HT1080 (cell line): ENCODE data around the gene KCNQ1. TPM values are rescaled to one million over a fixed set of nuclear protein-coding genes. Genes with fewer than 3 reads are reported as not detected.

Experiments used
- DNase-seq: peaks from one replicate; pipeline ENCODE4 v3.0.0-alpha.2; 2015; ENCODE audit warnings: low read depth
- small RNA-seq: library from RNA; depleted of rRNA; stranded (forward); fragments of <200 nt; gene quantifications from one replicate; pipeline ENCODE3, GENCODE V24; 2014
- total RNA-seq: library from RNA; depleted of rRNA; stranded (reverse); fragments of >200 nt; shearing (Covaris generic); gene quantifications from 2 replicates; pipeline ENCODE4 v1.2.3, GENCODE V29; 2014; rRNA removed

Gene KCNQ1
- total RNA-seq, 1 experiment from 2014 or later: not detected

DNA sequence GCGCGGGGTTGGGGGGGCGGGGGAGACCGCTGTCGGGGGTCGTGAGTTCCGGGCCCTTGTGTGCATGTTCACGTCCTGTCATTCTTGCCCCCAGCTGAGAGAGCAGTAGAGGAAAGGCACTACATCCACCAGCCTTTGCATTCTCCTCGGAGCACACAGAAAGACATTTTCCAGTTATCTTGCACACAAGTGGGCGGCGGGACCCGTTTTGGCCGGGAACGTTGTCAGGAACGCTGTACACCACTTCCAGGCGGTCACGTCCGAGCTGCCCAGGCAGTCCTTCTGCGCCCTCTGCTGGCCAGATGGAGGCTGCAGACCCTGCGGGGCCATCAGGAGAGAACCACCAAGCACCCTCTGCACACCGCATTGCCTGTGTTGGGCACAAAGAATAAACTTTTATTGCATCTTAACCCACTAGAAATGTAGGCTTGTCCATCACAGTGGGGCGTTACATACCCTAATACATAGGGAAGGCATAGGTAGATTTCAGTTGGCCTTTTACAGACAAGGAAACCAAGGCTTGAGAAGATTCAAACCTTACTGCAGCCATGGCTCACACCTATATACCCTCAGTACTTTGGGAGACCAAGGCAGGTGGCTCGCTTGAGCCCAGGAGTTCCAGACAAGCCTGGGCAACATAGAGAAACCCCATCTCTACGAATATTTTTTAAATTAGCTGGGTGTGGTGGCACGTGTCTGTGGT, 443.6 kb downstream of the KCNQ1 start:
- DNase-seq: peak; percentile 77

DNA sequence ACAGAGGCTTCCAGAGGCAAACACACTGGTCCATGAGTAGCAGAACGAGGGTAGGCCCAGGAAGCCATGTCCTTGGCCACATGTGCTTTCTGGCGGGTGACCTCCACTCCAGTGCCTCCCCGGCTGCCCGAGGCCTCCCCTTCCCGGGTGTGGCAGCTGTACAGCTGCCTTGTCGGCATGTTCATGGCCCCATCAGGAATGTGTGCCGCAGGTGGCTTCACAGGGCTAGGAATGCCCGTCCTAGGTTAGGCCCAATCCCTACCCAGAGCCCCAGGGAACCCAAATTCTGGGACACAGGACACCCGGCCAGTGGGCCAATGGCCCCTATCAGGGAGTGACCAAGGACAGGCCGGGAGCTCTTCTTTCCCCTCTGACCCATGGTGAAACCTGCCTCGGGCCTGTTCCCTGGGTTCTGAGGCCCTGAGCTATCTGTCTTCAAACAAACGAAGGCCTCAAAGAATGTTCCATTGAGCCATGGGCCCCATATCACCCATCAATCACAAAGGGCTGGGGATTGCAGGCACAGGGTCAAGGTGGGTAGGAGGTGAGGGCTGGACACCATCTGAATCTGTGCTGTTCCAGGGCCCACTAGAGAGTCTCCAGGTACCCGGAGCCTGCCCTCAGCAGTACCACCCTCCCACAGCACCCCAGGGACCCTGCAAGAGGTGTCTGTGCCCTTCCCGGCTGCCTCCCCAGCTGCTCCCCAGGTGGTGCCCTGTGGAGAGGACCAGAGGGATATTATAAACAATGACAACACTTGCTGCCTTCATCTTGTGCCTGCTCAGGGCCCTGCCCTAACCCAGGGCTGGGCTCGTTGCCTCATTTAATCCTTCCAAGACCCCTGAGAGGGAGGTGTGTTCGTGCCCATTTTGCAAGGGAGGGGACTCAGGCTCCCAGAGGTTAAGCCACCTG, 444.8 kb downstream of the KCNQ1 start:
- no peak for DNase-seq

DNA sequence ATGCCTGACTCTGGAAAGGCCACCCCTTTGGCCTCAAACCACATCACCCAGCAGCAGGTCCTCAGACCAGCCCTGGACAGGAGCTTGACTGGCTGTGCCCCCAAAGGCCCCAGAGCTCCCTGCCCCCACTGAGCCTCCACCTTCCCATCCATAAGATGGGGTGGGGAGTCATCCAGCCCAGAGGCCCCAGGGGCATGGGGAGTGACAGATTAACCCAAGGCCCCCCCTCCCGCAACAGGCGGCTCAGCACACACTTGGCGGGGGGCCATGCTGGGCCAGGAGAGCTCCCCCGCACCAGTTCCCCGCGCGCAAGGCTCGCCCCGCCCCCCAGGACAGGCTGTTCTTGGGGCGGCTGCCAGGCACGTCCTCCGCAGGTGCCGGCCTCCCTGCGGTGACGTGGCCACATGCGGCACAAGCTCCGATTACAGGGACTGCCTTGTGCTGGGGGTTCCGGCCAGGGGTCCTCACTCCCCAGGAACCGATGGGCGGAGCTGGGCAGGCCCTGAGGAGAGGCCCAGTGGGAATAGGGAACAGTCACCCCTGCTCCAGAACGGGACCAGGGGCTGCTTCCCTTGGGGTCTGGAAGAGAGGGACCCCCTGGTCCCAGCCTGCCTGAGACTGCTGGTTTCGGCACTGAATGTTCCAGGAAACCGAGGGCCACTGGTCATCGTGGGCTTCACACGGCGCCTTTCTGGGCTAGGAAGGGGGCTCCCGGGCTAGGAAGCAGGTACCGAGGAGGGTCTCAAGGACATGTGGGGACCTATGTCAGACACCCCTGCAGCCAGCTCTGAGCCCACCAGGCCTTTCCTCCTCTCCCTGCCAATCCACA, 445.9 kb downstream of the KCNQ1 start:
- DNase-seq: no peak

DNA sequence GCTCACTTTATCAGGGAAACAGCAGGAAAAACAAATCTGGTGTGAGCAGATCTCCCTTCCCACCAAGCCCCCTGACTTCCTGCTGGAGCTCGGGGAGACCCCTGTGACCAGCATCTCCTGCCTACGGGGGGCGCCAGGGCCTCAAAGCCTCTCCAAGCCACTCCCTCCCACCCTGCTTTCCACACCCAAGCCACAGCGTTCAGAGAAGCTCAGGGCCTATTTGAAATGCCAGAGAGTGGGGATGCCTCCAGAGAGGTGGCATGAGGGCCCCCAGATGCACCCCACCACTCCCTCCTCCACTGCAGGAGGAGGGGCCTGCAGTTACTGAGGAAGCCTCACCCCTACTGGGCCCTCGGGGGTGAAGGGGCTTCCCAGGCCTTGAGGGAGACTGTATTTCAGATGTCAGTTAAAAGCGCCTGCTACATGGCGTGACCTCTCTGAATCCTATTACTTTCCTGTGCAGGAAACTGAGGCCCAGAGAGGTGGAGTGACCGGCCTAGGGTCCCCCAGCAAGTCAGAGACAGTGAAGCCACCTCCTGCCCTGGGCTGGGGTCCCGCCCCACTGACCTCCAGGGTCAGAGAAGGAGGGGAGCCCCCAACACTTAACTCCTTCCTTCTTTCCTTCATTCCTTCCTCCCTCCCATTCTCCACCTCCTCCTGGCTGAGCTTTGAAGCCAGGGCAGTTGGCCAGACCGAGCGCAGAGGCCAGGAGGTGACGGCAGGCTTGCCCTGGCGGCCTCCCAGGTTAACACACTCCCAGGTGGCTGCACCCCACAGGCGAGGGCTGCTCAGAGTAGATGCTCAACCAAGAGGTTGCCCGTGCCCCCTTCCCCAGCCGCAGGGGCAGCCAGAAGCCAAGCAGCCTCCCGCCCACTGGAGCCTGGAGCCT, 446.8 kb downstream of the KCNQ1 start:
- peak; percentile 19 for DNase-seq

DNA sequence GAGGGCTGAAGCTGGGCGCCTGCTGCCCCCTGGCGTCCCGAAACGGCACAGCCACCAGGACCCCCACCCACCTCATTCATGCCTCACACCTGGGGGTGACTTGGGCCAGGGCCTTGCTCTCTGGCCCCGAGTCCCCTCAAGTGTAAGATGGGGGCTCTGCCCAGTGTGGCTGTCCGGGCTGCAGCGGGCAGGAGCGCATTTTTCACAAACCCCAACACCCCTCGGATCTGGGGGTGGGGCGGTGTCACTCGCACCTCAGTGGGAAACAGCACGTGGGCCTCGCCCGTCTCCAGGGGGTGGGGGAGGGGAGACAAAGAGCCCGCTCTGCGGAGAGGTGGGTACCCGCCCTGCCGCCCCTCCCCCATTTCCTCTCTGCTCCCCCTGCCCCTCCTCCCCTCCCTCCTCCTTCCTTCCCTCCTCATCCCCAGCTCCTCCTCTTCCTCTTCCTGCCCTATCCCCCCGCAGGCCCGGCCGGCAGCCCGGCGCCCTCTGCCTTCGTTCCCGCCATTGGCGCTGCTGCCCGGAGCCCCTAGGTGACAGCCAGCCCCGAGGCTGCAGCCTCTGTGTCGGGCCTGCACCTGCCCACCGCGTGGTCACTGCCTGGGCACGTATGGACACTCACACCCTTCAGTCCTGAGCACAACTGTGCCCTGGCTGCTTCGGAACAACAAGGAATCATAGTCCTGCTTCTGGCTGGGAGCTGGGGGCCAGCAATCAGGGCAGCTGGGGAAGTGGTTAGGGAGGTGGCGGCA, 447.6 kb downstream of the KCNQ1 start:
- peak; percentile 83 for DNase-seq

DNA sequence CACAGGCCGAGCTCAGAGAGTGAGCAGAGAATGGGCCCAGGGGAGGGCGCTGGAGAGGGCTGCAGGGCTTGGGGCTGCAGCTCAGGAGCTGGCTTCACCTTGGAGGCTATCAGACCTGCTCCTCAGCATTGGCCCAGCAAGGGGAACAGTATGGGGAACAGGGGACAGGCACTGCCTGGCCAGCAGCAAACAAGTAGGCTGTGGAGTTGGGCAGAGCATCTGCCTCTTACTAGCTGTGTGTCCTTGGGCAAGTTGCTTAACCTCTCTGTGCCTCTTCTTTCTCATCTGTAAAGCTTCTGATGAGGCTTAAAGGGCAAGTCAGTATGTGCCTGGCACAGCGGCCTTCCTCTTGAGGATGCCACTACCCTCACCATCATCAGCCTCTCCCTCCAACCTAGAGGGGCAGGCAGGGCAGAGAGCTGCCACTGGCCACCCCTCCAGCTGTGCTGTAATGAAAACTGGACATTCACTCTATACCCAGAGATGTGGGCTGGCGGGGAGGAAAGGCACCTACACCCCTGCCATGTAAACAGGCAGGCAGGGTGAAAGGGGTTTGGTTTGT, 448.2 kb downstream of the KCNQ1 start:
- DNase-seq: no peak

DNA sequence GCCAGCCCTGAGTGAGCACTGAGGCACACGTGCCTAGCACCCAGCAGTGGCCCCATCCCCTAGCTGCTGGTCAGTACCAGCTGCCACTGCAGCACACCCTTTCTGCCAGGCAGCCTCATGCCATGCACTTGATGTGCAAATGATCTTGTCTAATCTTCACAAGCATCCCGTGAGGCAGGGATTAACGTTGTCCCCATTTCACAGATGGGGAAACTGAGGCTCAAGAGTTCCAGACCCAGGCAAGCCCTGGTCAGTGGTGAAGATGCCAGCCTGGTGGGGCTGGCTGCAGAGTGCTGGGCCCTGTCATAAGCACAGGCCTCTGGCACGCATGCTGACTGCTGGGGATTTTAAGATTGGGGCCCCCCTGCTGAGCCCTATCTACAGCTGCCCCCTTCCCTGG, 449.1 kb downstream of the KCNQ1 start:
- no peak for DNase-seq

DNA sequence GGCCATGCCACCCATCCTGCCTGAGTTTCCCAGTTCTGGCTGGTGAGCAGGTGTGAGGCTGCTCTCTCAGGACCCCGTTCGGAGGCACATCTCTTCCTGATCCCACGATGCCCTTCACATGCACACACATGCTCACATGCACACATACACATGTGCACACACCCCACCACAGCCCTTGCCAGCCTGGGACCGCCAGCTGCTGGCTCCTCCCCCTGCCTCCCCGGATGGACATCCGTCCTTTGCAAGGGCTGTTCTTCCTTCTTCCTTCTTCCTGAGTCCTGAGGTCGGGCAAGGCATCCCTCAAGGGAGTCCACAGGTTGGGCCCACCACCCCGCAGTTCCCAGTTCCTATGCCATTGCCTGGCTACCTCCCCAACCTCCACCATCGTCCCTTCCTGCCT, 451.2 kb downstream of the KCNQ1 start:
- no peak for DNase-seq

DNA sequence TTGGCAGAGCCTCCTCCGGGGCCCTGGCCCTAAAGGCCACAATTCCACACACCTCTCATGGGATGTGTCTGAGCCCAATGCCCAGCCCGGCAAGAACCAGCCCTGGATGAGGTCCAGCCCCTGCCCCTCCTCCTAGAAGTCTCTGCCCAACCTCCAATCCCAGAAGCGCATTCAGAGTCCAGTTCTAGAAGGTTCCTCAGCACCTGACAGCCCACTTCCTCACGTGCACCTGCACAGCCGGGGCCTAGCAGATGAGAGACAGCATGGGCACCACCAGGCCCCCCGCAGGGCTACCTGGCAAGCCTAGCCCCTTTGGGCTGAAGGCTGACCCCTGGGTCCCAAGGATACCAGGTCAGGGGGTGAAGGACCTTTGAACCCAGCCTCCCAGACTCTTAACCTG, 452.2 kb downstream of the KCNQ1 start:
- no peak for DNase-seq

DNA sequence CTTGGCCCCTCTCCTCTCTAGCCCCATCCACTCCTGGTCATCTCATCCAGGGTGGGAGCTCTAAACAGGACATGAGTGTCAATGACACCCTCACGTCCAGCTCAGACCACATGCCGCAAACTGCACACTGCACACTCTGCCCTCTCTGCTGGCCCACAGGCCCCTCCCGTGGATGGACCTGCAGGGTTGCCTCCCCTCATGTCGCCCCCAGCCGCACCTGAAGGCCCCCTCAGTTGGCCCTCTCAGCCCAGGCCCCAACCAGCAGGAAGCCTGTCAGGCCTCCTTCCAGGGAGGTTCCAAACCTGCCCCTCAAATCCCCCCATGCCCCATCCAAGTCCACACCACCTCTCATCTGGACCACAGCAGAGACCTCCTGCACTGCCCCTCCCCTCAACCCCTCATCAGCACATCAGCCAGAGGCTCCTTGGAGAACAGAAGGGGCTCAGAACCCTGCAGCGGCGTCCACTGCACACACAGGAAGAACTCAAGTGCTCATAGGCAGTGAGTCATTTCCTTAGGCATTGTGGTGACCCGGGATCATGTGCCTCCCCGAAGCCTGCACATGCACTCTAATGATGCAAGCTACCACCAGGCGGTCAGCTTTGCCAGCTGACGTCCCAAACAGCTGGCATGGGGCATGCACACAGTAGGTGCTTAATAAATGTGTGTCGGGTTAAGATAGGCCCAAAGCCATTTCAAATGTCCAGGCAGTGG, 453.7 kb downstream of the KCNQ1 start:
- DNase-seq: peak; percentile 95

Small RNAs within 50 kb of the gene (small RNA-seq; reads per million reads assigned to genes)
- gene AC013791.1 (not detected), gene COX6CP18 (not detected), gene RF01947 (not detected), gene RF01948 (not detected), gene RF01950 (not detected)

Other genes with a start within 250 kb of the KCNQ1 start
- gene ASCL2, start 174.4 kb upstream of the KCNQ1 start, total RNA-seq: not detected in 2 replicates
- 0.34 TPM in 1 of 2 replicates, not detected in the other for gene C11orf21, start 143.1 kb upstream of the KCNQ1 start, total RNA-seq
- gene TSPAN32, start 143.0 kb upstream of the KCNQ1 start, total RNA-seq: 0.05 and 0.30 TPM in 2 replicates
- 108 and 171 TPM in 2 replicates for gene CD81, start 67.7 kb upstream of the KCNQ1 start, total RNA-seq
- 87.6 and 88.7 TPM in 2 replicates for gene TSSC4, start 44.3 kb upstream of the KCNQ1 start, total RNA-seq
- gene TRPM5, start 494 bp upstream of the KCNQ1 start, total RNA-seq: 0.05 TPM in 1 of 2 replicates, not detected in the other